H1 (cell line): ENCODE data around the gene PLD3. TPM values are rescaled to one million over a fixed set of nuclear protein-coding genes. Genes with fewer than 3 reads are reported as not detected.

Experiments used
- CTCF ChIA-PET: fragments of 300-600 bp; sonication (Branson Sonifier 250); formaldehyde crosslinking; loops from one replicate; lab custom pipeline; 2021; ENCODE audit not compliant: partially characterized antibody; lab: Charles Lee
- POLR2A ChIA-PET: fragments of 300-600 bp; sonication (Branson Sonifier 250); formaldehyde crosslinking; loops from one replicate; lab custom pipeline; 2021; ENCODE audit warnings: inconsistent platforms; ENCODE audit not compliant: partially characterized antibody; lab: Charles Lee
- DNase-seq, 2 experiments: peaks; one replicate each; pipeline versions ENCODE4 v3.0.0 to v3.0.0-alpha.2; 2010 to 2022; ENCODE audit warnings: low spot score in 2 of 2, low read depth in 1 of 2, mixed read lengths in 1 of 2
- FAIRE-seq: peaks from 2 replicates; lab custom pipeline; 2011; peaks lifted over from hg19 to GRCh38; lab: Jason Lieb, UNC
- H2AFZ ChIP-seq: 2 replicates; pipeline ENCODE4 v1.8.1; 2012; ENCODE audit warnings: low read length, inconsistent platforms
- H2AK5ac ChIP-seq: 2 replicates; pipeline ENCODE4 v1.6.1; 2013; ENCODE audit warnings: low read depth, low read length
- H2BK120ac ChIP-seq: replicated peaks from 2 replicates; pipeline ENCODE3; 2013; ENCODE audit warnings: low read depth, low read length, inconsistent platforms
- H2BK12ac ChIP-seq: 2 replicates; pipeline ENCODE4 v1.6.1; 2013; ENCODE audit warnings: low read depth, low read length
- H2BK15ac ChIP-seq: 2 replicates; pipeline ENCODE4 v1.6.1; 2013; ENCODE audit warnings: low read length
- H2BK20ac ChIP-seq: 2 replicates; pipeline ENCODE4 v1.6.1; 2013; ENCODE audit warnings: low read length
- H2BK5ac ChIP-seq: 2 replicates; pipeline ENCODE4 v1.6.1; 2013; ENCODE audit warnings: low read depth, low read length
- H3K14ac ChIP-seq: 2 replicates; pipeline ENCODE4 v1.6.1; 2013; ENCODE audit warnings: inconsistent platforms; ENCODE audit not compliant: insufficient read length
- H3K18ac ChIP-seq: 2 replicates; pipeline ENCODE4 v1.6.1; 2013; ENCODE audit warnings: low read length; ENCODE audit errors: extremely low read depth
- H3K23ac ChIP-seq: 2 replicates; pipeline ENCODE4 v1.6.1; 2013; ENCODE audit warnings: inconsistent platforms; ENCODE audit not compliant: insufficient read length
- H3K23me2 ChIP-seq: 2 replicates; pipeline ENCODE4 v1.6.1; 2013; ENCODE audit warnings: low read depth, low read length
- H3K27ac ChIP-seq: 2 replicates; pipeline ENCODE4 v1.6.1; 2011; ENCODE audit warnings: low read depth, low read length, inconsistent platforms
- H3K27me3 ChIP-seq, 4 experiments: replicated peaks in 1 of 4; 1 replicate in 1 of 4; 2 replicates in 3 of 4; pipeline versions ENCODE4 v1.6.1 to v1.8.1; 2011 to 2013; ENCODE audit warnings: low read length in 3 of 4, mild to moderate bottlenecking in 3 of 4, inconsistent platforms in 2 of 4, mixed read lengths in 2 of 4, moderate library complexity in 1 of 4; ENCODE audit not compliant: control insufficient read depth in 3 of 4, insufficient read depth in 3 of 4; ENCODE audit errors: extremely low read depth in 1 of 4
- H3K36me3 ChIP-seq, 4 experiments: 2 replicates each; pipeline versions ENCODE4 v1.6.1 to v1.8.1; 2011 to 2013; ENCODE audit warnings: mild to moderate bottlenecking in 4 of 4, low read length in 3 of 4, moderate library complexity in 2 of 4, control low read depth in 1 of 4, inconsistent platforms in 1 of 4; ENCODE audit not compliant: insufficient read depth in 4 of 4, control insufficient read depth in 2 of 4
- H3K4ac ChIP-seq: replicated peaks from 2 replicates; pipeline ENCODE3; 2013; ENCODE audit warnings: low read length, low read depth, mixed read lengths, inconsistent platforms; ENCODE audit not compliant: insufficient read length
- H3K4me1 ChIP-seq, 4 experiments: replicated peaks in 1 of 4; 1 replicate in 1 of 4; 2 replicates in 3 of 4; pipeline versions ENCODE4 v1.6.1 to v1.8.1; 2011 to 2013; ENCODE audit warnings: low read length in 3 of 4, inconsistent platforms in 2 of 4, mixed read lengths in 1 of 4; ENCODE audit not compliant: insufficient read depth in 4 of 4, control insufficient read depth in 3 of 4
- H3K4me2 ChIP-seq, 2 experiments: 2 replicates each; pipeline versions ENCODE4 v1.6.1 to v1.8.1; 2011 to 2013; ENCODE audit warnings: low read depth in 2 of 2, low read length in 2 of 2, control low read depth in 1 of 2, inconsistent platforms in 1 of 2, mild to moderate bottlenecking in 1 of 2; ENCODE audit not compliant: insufficient read depth in 1 of 2
- H3K4me3 ChIP-seq, 4 experiments: fragments of 200-600, 300-600 bp in 1 of 4; sonication (generic), shearing (Covaris generic), sonication (Bioruptor Twin) in 1 of 4; 2 replicates each; pipeline versions ENCODE4 v1.5.1 to v1.8.1; 2011 to 2016; ENCODE audit warnings: low read length in 4 of 4, low read depth in 3 of 4, control low read depth in 2 of 4, inconsistent platforms in 2 of 4, mild to moderate bottlenecking in 2 of 4, mixed read lengths in 1 of 4, moderate library complexity in 1 of 4; ENCODE audit not compliant: insufficient read depth in 2 of 4; ENCODE audit errors: extremely low read depth in 1 of 4
- H3K56ac ChIP-seq: replicated peaks from 2 replicates; pipeline ENCODE3; 2013; ENCODE audit warnings: low read depth, mild to moderate bottlenecking, mixed read lengths, low read length, inconsistent platforms; ENCODE audit not compliant: insufficient read length
- H3K79me1 ChIP-seq: 2 replicates; pipeline ENCODE4 v1.6.1; 2013; ENCODE audit warnings: low read depth, low read length, control low read depth
- H3K79me2 ChIP-seq, 2 experiments: 2 replicates each; pipeline versions ENCODE4 v1.6.1 to v1.8.1; 2012 to 2013; ENCODE audit warnings: low read length in 2 of 2, mild to moderate bottlenecking in 2 of 2, inconsistent platforms in 1 of 2; ENCODE audit not compliant: insufficient read depth in 2 of 2, control insufficient read depth in 1 of 2
- H3K9ac ChIP-seq, 4 experiments: replicated peaks in 1 of 4; 1 replicate in 1 of 4; 2 replicates in 3 of 4; pipeline versions ENCODE4 v1.6.1 to v1.8.1; 2011 to 2013; ENCODE audit warnings: low read depth in 3 of 4, low read length in 3 of 4, control low read depth in 2 of 4, mild to moderate bottlenecking in 2 of 4, moderate library complexity in 2 of 4, inconsistent platforms in 1 of 4; ENCODE audit errors: extremely low read depth in 1 of 4
- H3K9me3 ChIP-seq, 2 experiments: 2 replicates each; pipeline versions ENCODE4 v1.6.1 to v1.8.1; 2012 to 2013; ENCODE audit warnings: mild to moderate bottlenecking in 2 of 2, moderate library complexity in 2 of 2, control low read depth in 1 of 2, inconsistent platforms in 1 of 2, low read depth in 1 of 2, low read length in 1 of 2, mixed read lengths in 1 of 2; ENCODE audit not compliant: insufficient read depth in 2 of 2
- H4K20me1 ChIP-seq, 2 experiments: replicated peaks in 1 of 2; 2 replicates each; pipeline versions ENCODE3 to v1.8.1; 2011 to 2013; ENCODE audit warnings: inconsistent platforms in 2 of 2, low read length in 2 of 2, mild to moderate bottlenecking in 1 of 2; ENCODE audit not compliant: insufficient read depth in 2 of 2, control insufficient read depth in 1 of 2
- H4K5ac ChIP-seq: 2 replicates; pipeline ENCODE4 v1.6.1; 2013; ENCODE audit warnings: low read length, low read depth, mixed read lengths, inconsistent platforms; ENCODE audit not compliant: insufficient read length
- H4K8ac ChIP-seq: 2 replicates; pipeline ENCODE4 v1.8.0; 2013; ENCODE audit warnings: mild to moderate bottlenecking, moderate library complexity, low read length, inconsistent platforms; ENCODE audit not compliant: insufficient read depth; ENCODE audit errors: extremely low read depth
- H4K91ac ChIP-seq: replicated peaks from 2 replicates; pipeline ENCODE3; 2013; ENCODE audit warnings: low read length, mixed read lengths, inconsistent platforms; ENCODE audit not compliant: insufficient read length
- E2F6 ChIP-seq: IDR thresholded peaks from 2 replicates; pipeline ENCODE4 v1.6.1; 2012; ENCODE audit warnings: inconsistent platforms
- GTF2F1 ChIP-seq: IDR thresholded peaks from 2 replicates; pipeline ENCODE4 v1.6.1; 2012; ENCODE audit warnings: low read depth, low read length, improper control_type of control experiment, borderline replicate concordance
- JUN ChIP-seq: IDR thresholded peaks from 2 replicates; pipeline ENCODE4 v1.6.1; 2011; ENCODE audit warnings: low read depth, mild to moderate bottlenecking, improper control_type of control experiment, low read length
- NANOG ChIP-seq: IDR thresholded peaks from 2 replicates; pipeline ENCODE4 v1.6.1; 2011; ENCODE audit warnings: low read length, low read depth, mild to moderate bottlenecking, inconsistent platforms; ENCODE audit not compliant: insufficient read depth, poor library complexity, severe bottlenecking
- SP2 ChIP-seq: IDR thresholded peaks from 2 replicates; pipeline ENCODE4 v1.6.1; 2012; ENCODE audit warnings: mild to moderate bottlenecking, low read length, inconsistent platforms
- WGBS, 2 experiments: shearing (Covaris generic) in 1 of 2; methylation state at CpG; one replicate each; pipeline versions ENCODE4 v1.1.6 to v1.1.7; 2013 to 2015; ENCODE audit warnings: low lambda C conversion rate in 2 of 2, mixed read lengths in 2 of 2, inconsistent platforms in 1 of 2, low coverage in 1 of 2, missing lambda C conversion rate in 1 of 2; ENCODE audit not compliant: insufficient replicate concordance in 2 of 2, insufficient coverage in 1 of 2, insufficient read length in 1 of 2; ENCODE audit errors: extremely low coverage in 1 of 2, missing lambda C conversion rate in 1 of 2; 5-methylcytosine and 5-hydroxymethylcytosine counted together
- polyA plus RNA-seq, 7 experiments: library from polyadenylated mRNA; depleted of rRNA in 3 of 7; stranded (reverse) in 5 of 7; unstranded in 2 of 7; fragments of >200 nt in 5 of 7; fragments of 200-250 nt in 2 of 7; gene quantifications; 1 replicate in 5 of 7; 2 replicates in 1 of 7; 4 replicates in 1 of 7; pipeline versions ENCODE4 v1.2.1 to v1.2.3, GENCODE V29; 2011 to 2013; ENCODE audit warnings: missing spikeins in 2 of 7, mixed read lengths in 2 of 7
- total RNA-seq: library from RNA; stranded (reverse); fragmentation: NEBNext Ultra II Directional; extraction: Animal tissue kit (Norgen Biotek cat#: 25700); gene quantifications from 2 replicates; pipeline ENCODE4 v1.2.1, GENCODE V29; 2021

Gene PLD3
- total and polyA plus RNA-seq, 2 of the 8 experiments (the other 6 are each of a cell fraction or from before 2014, with no cell fraction given), result 180 to 543 TPM

GRCh38 chr19:40395956-40396355 lies 47.5 kb downstream of the PLD3 start:
- TF ChIP-seq GTF2F1, result no peak
- TF ChIP-seq JUN, result no peak
- no peak for TF ChIP-seq NANOG
- no peak for TF ChIP-seq SP2
- TF ChIP-seq E2F6, result no peak
- no peak overlapping the region for H3K23ac ChIP-seq
- peaks cover 0 to 5% (median 4%) of the 10 kb centered on the region in 4 experiments; a peak in 5 of 7 replicates for H3K4me1 ChIP-seq
- H4K20me1 ChIP-seq, result peaks cover 0 to 1% of the 10 kb centered on the region in 2 experiments
- H3K36me3 ChIP-seq, result no peaks in the 10 kb centered on the region
- no peak overlapping the region for H3K18ac ChIP-seq
- no peak overlapping the region for H3K27ac ChIP-seq
- 97% methylated on average over 14 of the region's 14 CpGs; no CpG with 5 or more reads in 1 of the 2 experiments for WGBS, 2 experiments
- H4K5ac ChIP-seq, result no peak overlapping the region
- ChIA-PET CTCF (interaction anchor here (0.7 to 2.5 kb wide), 11 partner anchors 8 to 256 kb away, joined by 3 to 12 read pairs (median 4); no protein-coding TSS in a partner anchor), POLR2A (interaction anchor here (0.5 to 5.4 kb wide), 6 partner anchors 12 to 42 kb away, joined by 3 to 24 read pairs (median 4); no protein-coding TSS in a partner anchor)
- H4K8ac ChIP-seq, result no peak overlapping the region
- no peaks in the 10 kb centered on the region for H3K79me2 ChIP-seq
- H2BK20ac ChIP-seq, result no peak overlapping the region
- H3K9ac ChIP-seq, result no peak overlapping the region
- H3K27me3 ChIP-seq, result peaks cover 0 to 8% (median 5%) of the 10 kb centered on the region in 4 experiments; a peak in 6 of 7 replicates
- H2BK120ac ChIP-seq, result no peak overlapping the region
- H4K91ac ChIP-seq, result no peak overlapping the region
- H3K56ac ChIP-seq, result no peak overlapping the region
- H3K4me3 ChIP-seq, result no peak overlapping the region
- H3K79me1 ChIP-seq, result no peaks in the 10 kb centered on the region
- H2BK12ac ChIP-seq, result no peak overlapping the region
- H3K4ac ChIP-seq, result no peak overlapping the region
- DNase-seq, result no peak
- no peak overlapping the region for H2AFZ ChIP-seq
- H3K9me3 ChIP-seq, result no peaks in the 10 kb centered on the region
- H2BK5ac ChIP-seq, result no peak overlapping the region
- H3K14ac ChIP-seq, result no peak overlapping the region
- no peak overlapping the region for H2BK15ac ChIP-seq
- H3K4me2 ChIP-seq, result no peak overlapping the region
- no peak overlapping the region for H2AK5ac ChIP-seq
- FAIRE-seq, result no peak
- H3K23me2 ChIP-seq, result peaks cover 3% of the 10 kb centered on the region; the same call in 1 of the 2 replicates
